Breast epithelium (tissue), 3 donors: ENCODE measurements around the gene TPPP3.

Source experiments
- POLR2A ChIP-seq: fragments of 450-650 bp; IDR thresholded peaks from one replicate; pipeline ENCODE4 v1.6.1; 2016; ENCODE audit warnings: antibody characterized with exemption, mild to moderate bottlenecking, moderate library complexity
- POLR2AphosphoS5 ChIP-seq, 3 donors: sonication (generic); formaldehyde crosslinking; IDR thresholded peaks; one replicate each; pipeline ENCODE4 v1.6.1; 2017; ENCODE audit warnings: antibody characterized with exemption in 3 of 3
- TF ChIP-seq, protein P1 (sequence below), 3 donors: fragments of 450-650 bp; IDR thresholded peaks; one replicate each; pipeline ENCODE4 v1.5.1; 2016 to 2017; ENCODE audit warnings: antibody characterized with exemption in 3 of 3, mild to moderate bottlenecking in 3 of 3, moderate library complexity in 3 of 3

DNA sequence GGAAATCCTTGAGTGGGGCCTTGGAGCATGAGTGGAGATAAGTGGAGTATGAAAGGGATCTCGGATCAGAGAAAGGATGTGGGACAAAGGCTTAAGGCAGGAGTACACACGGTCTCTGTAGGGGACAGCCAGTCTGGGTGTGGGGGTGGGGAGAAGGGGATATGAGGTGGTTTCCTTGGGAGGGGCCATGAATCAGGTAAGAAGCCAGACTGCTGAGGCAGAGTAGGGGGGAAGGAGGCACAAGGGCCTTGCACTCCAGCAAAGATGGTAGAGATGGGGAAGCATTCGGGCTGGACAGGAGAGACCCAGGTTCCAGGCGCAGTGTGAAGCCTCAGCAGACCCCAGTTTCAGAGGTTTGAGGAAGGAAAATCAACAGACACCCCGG lies 39.2 kb upstream of the TPPP3 start:
- TF ChIP-seq, protein P1, sequence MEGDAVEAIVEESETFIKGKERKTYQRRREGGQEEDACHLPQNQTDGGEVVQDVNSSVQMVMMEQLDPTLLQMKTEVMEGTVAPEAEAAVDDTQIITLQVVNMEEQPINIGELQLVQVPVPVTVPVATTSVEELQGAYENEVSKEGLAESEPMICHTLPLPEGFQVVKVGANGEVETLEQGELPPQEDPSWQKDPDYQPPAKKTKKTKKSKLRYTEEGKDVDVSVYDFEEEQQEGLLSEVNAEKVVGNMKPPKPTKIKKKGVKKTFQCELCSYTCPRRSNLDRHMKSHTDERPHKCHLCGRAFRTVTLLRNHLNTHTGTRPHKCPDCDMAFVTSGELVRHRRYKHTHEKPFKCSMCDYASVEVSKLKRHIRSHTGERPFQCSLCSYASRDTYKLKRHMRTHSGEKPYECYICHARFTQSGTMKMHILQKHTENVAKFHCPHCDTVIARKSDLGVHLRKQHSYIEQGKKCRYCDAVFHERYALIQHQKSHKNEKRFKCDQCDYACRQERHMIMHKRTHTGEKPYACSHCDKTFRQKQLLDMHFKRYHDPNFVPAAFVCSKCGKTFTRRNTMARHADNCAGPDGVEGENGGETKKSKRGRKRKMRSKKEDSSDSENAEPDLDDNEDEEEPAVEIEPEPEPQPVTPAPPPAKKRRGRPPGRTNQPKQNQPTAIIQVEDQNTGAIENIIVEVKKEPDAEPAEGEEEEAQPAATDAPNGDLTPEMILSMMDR (IDR thresholded peaks at IDR 0.05): no peak
- TF ChIP-seq POLR2A: no peak
- TF ChIP-seq POLR2AphosphoS5 (IDR thresholded peaks at IDR 0.05): no peak
